Colonic mucosa (tissue), 4 donors: ENCODE data around the gene TMTC4. TPM values are rescaled to one million over a fixed set of nuclear protein-coding genes. Genes with fewer than 3 reads are reported as not detected.
"Not testable (repeated sequence)": the region's sequence is repeated elsewhere in the genome, so short reads cannot be mapped to it uniquely, and the experiment has no call there.

Experiments
- DNase-seq: peaks from one replicate; pipeline ENCODE4 v3.0.0-alpha.2; 2020
- H3K27ac ChIP-seq: fragments of 200-600 bp; one replicate; pipeline ENCODE4 v1.8.0; 2021
- H3K27me3 ChIP-seq: fragments of 200-600 bp; one replicate; pipeline ENCODE4 v1.8.0; 2021
- H3K36me3 ChIP-seq: fragments of 200-600 bp; one replicate; pipeline ENCODE4 v1.8.0; 2021
- H3K4me1 ChIP-seq: fragments of 200-600 bp; one replicate; pipeline ENCODE4 v1.8.0; 2021; ENCODE audit warnings: mild to moderate bottlenecking
- H3K4me3 ChIP-seq: fragments of 200-600 bp; one replicate; pipeline ENCODE4 v1.8.0; 2021
- H3K9ac ChIP-seq, 2 donors: one replicate each; pipeline ENCODE4 v1.7.0; 2013; ENCODE audit warnings: control low read depth in 2 of 2, low read depth in 2 of 2, low read length in 2 of 2
- H3K9me3 ChIP-seq: fragments of 200-600 bp; one replicate; pipeline ENCODE4 v1.8.0; 2021
- CTCF ChIP-seq: fragments of 200-600 bp; IDR thresholded peaks from one replicate; pipeline ENCODE4 v1.8.0; 2022; ENCODE audit warnings: antibody characterized with exemption, mild to moderate bottlenecking
- intact Hi-C: fragments of 100-400 bp; cut with DNase I; formaldehyde crosslinking; loops from one replicate; pipeline ENCODE4 v1.14.1; 2022
- total RNA-seq, 2 donors: library from RNA; stranded (reverse); fragmentation: NEBNext Ultra II Directional in 1 of 2; extraction: Animal tissue kit (Norgen Biotek cat#: 25700) in 1 of 2; gene quantifications; one replicate each; pipeline ENCODE4 v1.2.1, GENCODE V29; 2021
- donor health status: healthy.
- donor health status: DM: no; HTN: no; CAD: no.
- donor health status: DM: no; HTN: no; CAD: no.

TMTC4 gene
- total RNA-seq, 2 donors from 2014 or later: 18.2 to 21.4 TPM

DNA sequence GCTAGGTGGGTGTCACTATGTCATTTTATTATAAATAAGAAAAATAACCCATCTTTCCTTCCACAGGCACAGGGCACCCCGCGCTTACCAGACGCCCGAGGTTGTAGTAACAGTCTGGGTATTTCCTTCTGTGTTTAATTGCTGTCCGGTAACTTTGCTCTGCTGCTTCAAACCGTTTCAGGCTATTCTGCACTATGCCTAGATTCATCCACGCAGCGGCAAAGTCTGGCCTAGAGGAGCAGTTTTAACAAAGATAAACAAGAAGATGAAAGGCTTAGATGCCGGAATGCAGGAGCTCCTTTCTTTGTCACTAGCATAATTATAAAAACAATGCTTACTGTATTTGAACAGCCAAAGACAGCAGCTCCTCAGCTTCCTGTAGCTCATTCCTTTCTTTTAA is 49.1 kb downstream of the TMTC4 start:
- Histone ChIP-seq H3K9me3 (no peaks in the 10 kb centered on the region), H3K4me3 (no peak overlapping the region), H3K27me3 (no peaks in the 10 kb centered on the region), H3K4me1 (no peaks in the 10 kb centered on the region), H3K9ac (no peak overlapping the region), H3K36me3 (no peaks in the 10 kb centered on the region), H3K27ac (no peak overlapping the region)
- intact Hi-C loops: no loop called here
- TF ChIP-seq CTCF: no peak
- no peak for DNase-seq

- no peak for DNase-seq
- Histone ChIP-seq H3K4me3 (no peak overlapping the region), H3K36me3 (no peaks in the 10 kb centered on the region), H3K9me3 (no peaks in the 10 kb centered on the region), H3K27ac (no peak overlapping the region), H3K27me3 (no peaks in the 10 kb centered on the region), H3K9ac (no peak overlapping the region), H3K4me1 (no peaks in the 10 kb centered on the region)
- TF ChIP-seq CTCF: no peak
- intact Hi-C loops: no loop called here
Measured at GRCh38 chr13:100620792-100621191, 53.8 kb downstream of the TMTC4 start.

DNA sequence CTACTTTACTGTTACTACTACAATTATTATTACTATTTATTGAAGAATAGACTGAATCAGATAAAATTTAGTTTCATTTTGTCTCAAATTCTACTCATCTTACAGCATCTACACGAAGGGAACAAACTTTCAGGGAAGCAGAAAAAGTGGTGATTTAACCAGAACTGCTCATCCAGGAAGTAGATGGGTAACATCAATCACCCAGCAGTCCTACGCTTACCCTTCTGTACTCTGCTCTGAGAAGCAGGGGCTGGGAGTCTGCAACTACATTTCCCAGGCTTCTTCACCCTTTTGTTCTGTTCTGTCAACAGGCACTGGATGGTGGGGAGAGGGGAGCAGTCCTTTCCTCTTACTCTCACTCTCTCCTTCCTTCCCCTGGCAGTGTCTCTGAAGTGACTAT is 54.7 kb downstream of the TMTC4 start:
- no peak for TF ChIP-seq CTCF
- H3K27ac ChIP-seq: no peak overlapping the region
- no peak for DNase-seq

DNA sequence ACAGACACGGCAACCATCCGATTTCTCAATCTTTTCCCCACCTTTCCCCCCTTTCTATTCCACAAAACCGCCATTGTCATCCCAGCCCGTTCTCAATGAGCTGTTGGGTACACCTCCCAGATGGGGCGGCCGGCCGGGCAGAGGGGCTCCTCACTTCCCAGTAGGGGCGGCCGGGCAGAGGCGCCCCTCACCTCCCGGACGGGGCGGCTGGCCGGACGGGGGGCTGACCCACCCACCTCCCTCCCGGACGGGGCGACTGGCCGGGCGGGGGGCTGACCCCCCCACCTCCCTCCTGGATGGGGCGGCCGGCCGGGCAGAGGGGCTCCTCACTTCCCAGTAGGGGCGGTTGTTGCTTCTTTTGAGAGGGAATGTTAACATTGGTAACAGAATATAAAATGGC is 55.7 kb downstream of the TMTC4 start:
- H3K9me3 ChIP-seq, H3K4me3 ChIP-seq, H3K36me3 ChIP-seq, H3K27ac ChIP-seq, H3K27me3 ChIP-seq, DNase-seq, H3K4me1 ChIP-seq, H3K9ac ChIP-seq, intact Hi-C loops: not testable (repeated sequence)

More for the DNA sequence above, 54.7 kb downstream of the TMTC4 start:
- Histone ChIP-seq H3K4me1 (no peaks in the 10 kb centered on the region), H3K36me3 (no peaks in the 10 kb centered on the region), H3K27me3 (no peaks in the 10 kb centered on the region), H3K9ac (no peak overlapping the region), H3K4me3 (no peak overlapping the region), H3K9me3 (no peaks in the 10 kb centered on the region)
- intact Hi-C loops: no loop called here

DNA sequence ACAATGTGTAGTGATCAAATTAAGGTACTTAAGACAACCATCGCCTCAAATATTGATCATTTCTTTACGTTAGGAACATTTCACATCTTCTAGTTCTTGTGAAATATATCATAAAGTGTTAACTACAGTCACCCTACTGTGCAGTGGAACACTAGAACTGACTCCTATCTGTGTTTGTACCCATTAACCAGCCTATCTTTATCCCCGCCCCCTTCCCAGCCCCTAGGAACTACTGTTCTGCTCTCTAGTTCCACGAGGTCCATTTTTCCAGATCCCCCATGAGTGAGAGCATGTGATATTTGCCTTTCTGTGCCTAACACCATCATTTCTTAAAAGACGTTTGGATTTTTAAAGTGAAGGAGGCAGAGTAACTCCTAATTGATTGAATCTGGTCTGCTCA is 61.6 kb downstream of the TMTC4 start:
- no peak for DNase-seq
- Histone ChIP-seq H3K4me1 (no peaks in the 10 kb centered on the region), H3K4me3 (no peak overlapping the region), H3K36me3 (no peaks in the 10 kb centered on the region), H3K27me3 (no peaks in the 10 kb centered on the region), H3K9me3 (no peaks in the 10 kb centered on the region), H3K9ac (no peak overlapping the region), H3K27ac (no peak overlapping the region)
- no peak for TF ChIP-seq CTCF
- intact Hi-C loops: no loop called here

DNA sequence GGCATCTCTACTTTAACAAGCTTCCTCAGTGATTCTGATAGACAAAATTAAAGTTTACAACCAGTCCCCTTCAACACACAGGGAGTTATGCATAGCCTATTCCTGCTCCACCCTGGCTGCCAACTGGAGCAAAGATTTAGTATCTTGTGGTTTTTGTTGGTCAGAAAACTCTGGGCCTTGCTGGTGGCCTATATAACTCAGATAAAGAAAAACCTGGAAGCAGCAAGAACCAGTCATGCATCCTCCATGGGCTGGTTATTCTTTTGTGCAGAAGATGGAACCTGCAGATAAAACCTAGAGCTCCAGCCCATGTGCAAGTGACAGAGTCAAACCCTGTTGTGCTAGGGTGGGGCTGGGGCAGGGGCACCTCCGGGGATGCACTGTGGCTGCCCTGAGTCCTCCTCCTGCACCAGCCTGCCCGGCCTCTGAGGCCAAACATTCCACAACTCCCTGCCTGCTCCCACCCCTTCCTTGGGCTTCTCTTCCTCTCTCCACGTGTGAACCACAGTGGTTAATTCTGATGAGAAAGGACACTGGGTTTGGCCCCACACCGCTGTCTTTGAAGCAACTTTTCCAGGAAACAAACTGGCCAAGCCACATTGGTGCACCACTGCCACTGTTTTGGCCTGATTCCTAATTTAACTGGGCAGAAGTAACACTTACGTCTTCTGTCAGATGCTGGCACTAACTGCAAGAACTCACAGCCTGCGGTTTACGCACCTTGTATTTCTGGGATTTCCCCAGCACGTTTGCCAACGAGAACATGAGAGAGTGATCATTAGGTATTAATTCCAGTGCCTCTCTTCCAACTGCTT is 62.7 kb downstream of the TMTC4 start:
- Histone ChIP-seq H3K4me1 (no peaks in the 10 kb centered on the region), H3K9ac (no peak overlapping the region), H3K27me3 (no peaks in the 10 kb centered on the region), H3K27ac (no peak overlapping the region), H3K36me3 (no peaks in the 10 kb centered on the region), H3K4me3 (no peak overlapping the region), H3K9me3 (no peaks in the 10 kb centered on the region)
- DNase-seq: no peak
- intact Hi-C loops: no loop called here
- no peak for TF ChIP-seq CTCF
